Caco-2 (cell line): ENCODE measurements around the gene RRBP1. TPM values are rescaled to one million over a fixed set of nuclear protein-coding genes. Genes with fewer than 3 reads are reported as not detected.
A peak's percentile ranks its signal among the peaks of the same experiment; 100 is the strongest.

Experiments
- BruUV-seq: library from RNA; stranded (reverse); fragments of 400-500 nt; replicated peaks from 2 replicates; lab custom pipeline; 2021; lab: Mats Ljungman, UMichigan
- CTCF ChIA-PET: fragments of 300-600 bp; sonication (Branson Sonifier 250); formaldehyde crosslinking; loops from one replicate; lab custom pipeline; 2022; ENCODE audit warnings: antibody characterized with exemption; lab: Charles Lee
- POLR2A ChIA-PET: fragments of 300-600 bp; sonication (Branson Sonifier 250); formaldehyde crosslinking; loops from one replicate; lab custom pipeline; 2022; ENCODE audit warnings: antibody characterized with exemption; lab: Charles Lee
- DNase-seq, 2 experiments: peaks; one replicate each; pipeline versions ENCODE4 v3.0.0 to v3.0.0-alpha.2; 2020 to 2022
- H3K27me3 ChIP-seq: replicated peaks from 2 replicates; pipeline ENCODE4 v1.6.0; 2011; ENCODE audit warnings: low read length; ENCODE audit not compliant: control insufficient read depth, insufficient read depth
- H3K36me3 ChIP-seq: 2 replicates; pipeline ENCODE4 v1.5.1; 2011; ENCODE audit warnings: low read length; ENCODE audit not compliant: control insufficient read depth, insufficient read depth
- H3K4me1 ChIP-seq: fragments of 250-450 bp; sonication (Bioruptor Pico); 2 replicates; pipeline ENCODE4 v1.5.1; 2020; ENCODE audit warnings: mild to moderate bottlenecking
- H3K4me3 ChIP-seq: 2 replicates; pipeline ENCODE4 v1.5.1; 2011; ENCODE audit warnings: low read depth, mild to moderate bottlenecking, control low read depth, low read length
- H3K9me3 ChIP-seq: fragments of 250-450 bp; sonication (Bioruptor Pico); 2 replicates; pipeline ENCODE4 v1.5.1; 2020; ENCODE audit warnings: mild to moderate bottlenecking, moderate library complexity
- H3K27ac Mint-ChIP-seq: one replicate; pipeline ENCODE4 v1.8.0; 2022; ENCODE audit warnings: mixed read lengths; ENCODE audit not compliant: unreplicated experiment
- H3K27me3 Mint-ChIP-seq: one replicate; pipeline ENCODE4 v1.8.0; 2022; ENCODE audit warnings: mixed read lengths; ENCODE audit not compliant: insufficient read depth, unreplicated experiment
- H3K36me3 Mint-ChIP-seq: one replicate; pipeline ENCODE4 v1.8.0; 2022; ENCODE audit warnings: mild to moderate bottlenecking, mixed read lengths; ENCODE audit not compliant: insufficient read depth, unreplicated experiment
- H3K4me1 Mint-ChIP-seq: one replicate; pipeline ENCODE4 v1.8.0; 2022; ENCODE audit warnings: low read depth, mixed read lengths; ENCODE audit not compliant: unreplicated experiment
- H3K4me3 Mint-ChIP-seq: one replicate; pipeline ENCODE4 v1.8.0; 2022; ENCODE audit warnings: mild to moderate bottlenecking, moderate library complexity, mixed read lengths; ENCODE audit not compliant: unreplicated experiment
- H3K9me3 Mint-ChIP-seq: one replicate; pipeline ENCODE4 v1.8.0; 2022; ENCODE audit warnings: mixed read lengths; ENCODE audit not compliant: unreplicated experiment
- CTCF ChIP-seq, 2 experiments: fragments of 200-600 bp in 1 of 2; IDR thresholded peaks; 1 replicate in 1 of 2; 2 replicates in 1 of 2; pipeline versions ENCODE4 v1.5.1 to v1.8.0; 2011 to 2022; ENCODE audit warnings: antibody characterized with exemption in 1 of 2, control low read depth in 1 of 2, inconsistent platforms in 1 of 2, low read depth in 1 of 2, low read length in 1 of 2, mild to moderate bottlenecking in 1 of 2, moderate library complexity in 1 of 2; ENCODE audit not compliant: insufficient read depth in 1 of 2, severe bottlenecking in 1 of 2, unreplicated experiment in 1 of 2
- intact Hi-C: fragments of 100-400 bp; cut with micrococcal nuclease; formaldehyde crosslinking; loops from one replicate; pipeline ENCODE4 v1.10.0; 2022; ENCODE audit not compliant: unreplicated experiment
- total RNA-seq: library from RNA; stranded (reverse); gene quantifications from 2 replicates; pipeline ENCODE4 v1.2.3, GENCODE V29; 2022

The RRBP1 gene
- total RNA-seq, 1 experiment from 2014 or later: 758 TPM

GRCh38 chr20:17682889-17683198, 802 bp upstream of the RRBP1 start:
- DNase-seq: no peak
- Histone ChIP-seq H3K36me3 (peaks cover 4% of the 10 kb centered on the region; the same call in 1 of the 2 replicates), H3K9me3 (peaks cover 22% of the 10 kb centered on the region), H3K4me1 (peaks cover 55% of the 10 kb centered on the region), H3K27me3 (no peaks in the 10 kb centered on the region), H3K4me3 (peak overlapping the region; percentile 38)
- H3K36me3 Mint-ChIP-seq: peaks cover 53% of the 10 kb centered on the region
- H3K27me3 Mint-ChIP-seq: no peaks in the 10 kb centered on the region
- no peak for TF ChIP-seq CTCF (IDR thresholded peaks at IDR 0.05; ENCODE audit: insufficient read depth in 1 of 2, low read depth in 1 of 2, low read length in 1 of 2, severe bottlenecking in 1 of 2, unreplicated experiment in 1 of 2)
- intact Hi-C loops: loop anchor here (1.0 to 10.0 kb wide), 6 partner anchors 25 to 312 kb away; partner anchors contain the start of gene SNX5
- POLR2A ChIA-PET: interaction anchor here (0.6 to 2.3 kb wide), 20 partner anchors 8 to 1805 kb away, joined by 3 to 73 read pairs (median 6); partner anchors contain the start of gene DSTN
- peaks cover 22% of the 10 kb centered on the region for H3K9me3 Mint-ChIP-seq
- BruUV-seq: TSS peak; percentile 84
- H3K27ac Mint-ChIP-seq: peak overlapping the region; percentile 95
- H3K4me1 Mint-ChIP-seq: peaks cover 69% of the 10 kb centered on the region
- CTCF ChIA-PET: interaction anchor here (0.7 to 2.9 kb wide), 24 partner anchors 8 to 276 kb away, joined by 3 to 44 read pairs (median 3); partner anchors contain the start of gene BANF2
- H3K4me3 Mint-ChIP-seq: peak overlapping the region; percentile 85

- Histone ChIP-seq H3K36me3 (peaks cover 4% of the 10 kb centered on the region; the same call in 1 of the 2 replicates), H3K4me1 (peaks cover 63% of the 10 kb centered on the region), H3K27me3 (no peaks in the 10 kb centered on the region), H3K4me3 (peak overlapping the region; percentile 92), H3K9me3 (peaks cover 10% of the 10 kb centered on the region)
- Mint-ChIP-seq H3K9me3 (peaks cover 11% of the 10 kb centered on the region), H3K36me3 (peaks cover 64% of the 10 kb centered on the region), H3K27ac (peak overlapping the region; percentile 95), H3K27me3 (no peaks in the 10 kb centered on the region), H3K4me1 (peaks cover 64% of the 10 kb centered on the region), H3K4me3 (peak overlapping the region; percentile 85)
- TF ChIP-seq CTCF (IDR thresholded peaks at IDR 0.05; ENCODE audit: insufficient read depth in 1 of 2, low read depth in 1 of 2, low read length in 1 of 2, severe bottlenecking in 1 of 2, unreplicated experiment in 1 of 2): no peak
- ChIA-PET POLR2A (interaction anchor here (0.5 to 2.3 kb wide), 9 partner anchors 27 to 422 kb away, joined by 3 to 73 read pairs (median 6); no protein-coding TSS in a partner anchor), CTCF (interaction anchor here (0.6 to 2.9 kb wide), 18 partner anchors 10 to 983 kb away, joined by 3 to 44 read pairs (median 5); partner anchors contain the start of gene BANF2)
- intact Hi-C loops: loop anchor here (1.0 to 10.0 kb wide), 6 partner anchors 27 to 313 kb away; partner anchors contain the start of gene SNX5
- BruUV-seq: no TSS peak
- DNase-seq: no peak
These were observed 328 bp downstream of the RRBP1 start for GRCh38 chr20:17681726-17682102.

- H3K4me1 Mint-ChIP-seq: peaks cover 65% of the 10 kb centered on the region
- peak overlapping the region; percentile 85 for H3K4me3 Mint-ChIP-seq
- H3K36me3 Mint-ChIP-seq: peaks cover 70% of the 10 kb centered on the region
- Histone ChIP-seq H3K27me3 (no peaks in the 10 kb centered on the region), H3K36me3 (peaks cover 9% of the 10 kb centered on the region), H3K4me3 (peak overlapping the region; percentile 92), H3K4me1 (peaks cover 63% of the 10 kb centered on the region), H3K9me3 (peaks cover 4% of the 10 kb centered on the region)
- BruUV-seq: no TSS peak
- peak; percentile 80 to 92 for DNase-seq
- H3K27ac Mint-ChIP-seq: peak overlapping the region; percentile 81
- POLR2A ChIA-PET: interaction anchor here (0.5 to 1.8 kb wide), 3 partner anchors 28 to 516 kb away, joined by 3 to 23 read pairs (median 4); no protein-coding TSS in a partner anchor
- CTCF ChIA-PET: interaction anchor here (0.6 to 2.2 kb wide), 5 partner anchors 29 to 614 kb away, joined by 5 to 26 read pairs (median 5); no protein-coding TSS in a partner anchor
- H3K27me3 Mint-ChIP-seq: no peaks in the 10 kb centered on the region
- peak; percentile 55 to 68 for TF ChIP-seq CTCF (IDR thresholded peaks at IDR 0.05; ENCODE audit: insufficient read depth in 1 of 2, low read depth in 1 of 2, low read length in 1 of 2, severe bottlenecking in 1 of 2, unreplicated experiment in 1 of 2)
- peaks cover 5% of the 10 kb centered on the region for H3K9me3 Mint-ChIP-seq
- intact Hi-C loops: loop anchor here (5.0 to 10.0 kb wide), 3 partner anchors 76 to 314 kb away; no protein-coding TSS in a partner anchor
These were observed 961 bp downstream of the RRBP1 start for GRCh38 chr20:17680836-17681725.
